C4-2B (cell line): Measurements from ENCODE around the gene MID1.

Experiments
- H3K27ac ChIP-seq: fragments of 450-650 bp; 2 replicates; pipeline ENCODE4 v1.5.1; 2017
- CTCF ChIP-seq: fragments of 450-650 bp; conservative IDR thresholded peaks from 2 replicates; pipeline ENCODE4 v1.5.1; 2017; ENCODE audit warnings: mild to moderate bottlenecking
- ZFX ChIP-seq: fragments of 450-650 bp; IDR thresholded peaks from 2 replicates; pipeline ENCODE4 v1.6.1; 2017

Gene MID1

GRCh38 chrX:10484683-10485247 lies 135.6 kb downstream of the MID1 start:
- H3K27ac ChIP-seq, result no peak overlapping the region
- no peak for TF ChIP-seq CTCF

GRCh38 chrX:10483191-10483831 lies 137.1 kb downstream of the MID1 start:
- TF ChIP-seq ZFX (no peak), CTCF (no peak)
- no peak overlapping the region for H3K27ac ChIP-seq

GRCh38 chrX:10482708-10483107 lies 137.7 kb downstream of the MID1 start:
- no peak overlapping the region for H3K27ac ChIP-seq
- no peak for TF ChIP-seq CTCF
- TF ChIP-seq ZFX, result no peak

GRCh38 chrX:10482261-10482660 lies 138.1 kb downstream of the MID1 start:
- no peak for TF ChIP-seq CTCF
- TF ChIP-seq ZFX, result no peak
- no peak overlapping the region for H3K27ac ChIP-seq

- H3K27ac ChIP-seq, result no peak overlapping the region
- TF ChIP-seq ZFX (no peak), CTCF (no peak)
Measured at GRCh38 chrX:10480861-10481260, 139.5 kb downstream of the MID1 start.

GRCh38 chrX:10479508-10479907 lies 140.9 kb downstream of the MID1 start:
- H3K27ac ChIP-seq, result no peak overlapping the region
- TF ChIP-seq ZFX, result no peak

- TF ChIP-seq CTCF (no peak), ZFX (no peak)
- no peak overlapping the region for H3K27ac ChIP-seq
Measured at GRCh38 chrX:10477525-10477924, 142.9 kb downstream of the MID1 start.

GRCh38 chrX:10474913-10475568 lies 145.3 kb downstream of the MID1 start:
- TF ChIP-seq ZFX (no peak), CTCF (no peak)

More at GRCh38 chrX:10474913-10475568, 145.3 kb downstream of the MID1 start:
- no peak overlapping the region for H3K27ac ChIP-seq
